GM19025 (cell line): ENCODE measurements around the gene B4GALT2.

Experiments
- ATAC-seq: cut with Tn5 transposase; IDR thresholded peaks from one replicate; pipeline ENCODE4 v1.9.1; 2021; ENCODE audit warnings: mild to moderate bottlenecking, low read depth, moderate library complexity; ENCODE audit not compliant: unreplicated experiment

The B4GALT2 gene

GRCh38 chr1:43978551-43979260 is at the start of gene B4GALT2:
B4GALT2 (plus strand) TSS chr1:43979210; CDS start chr1:43981161, 1,951 bp downstream.
- ATAC-seq = no peak

GRCh38 chr1:43930168-43930948 is 48.7 kb upstream of the B4GALT2 start:
- ATAC-seq = no peak

GRCh38 chr1:43930949-43931275 is 48.1 kb upstream of the B4GALT2 start:
- ATAC-seq = no peak

GRCh38 chr1:43931711-43932660 is 47.0 kb upstream of the B4GALT2 start:
- no peak for ATAC-seq

GRCh38 chr1:43932786-43933385 is 46.1 kb upstream of the B4GALT2 start:
- ATAC-seq = no peak

GRCh38 chr1:43933386-43934100 is 45.5 kb upstream of the B4GALT2 start, which contains the start of gene ARTN:
ARTN (plus strand) TSS chr1:43933801; CDS start chr1:43935657, 1,856 bp downstream.
- ATAC-seq = no peak

- ATAC-seq = no peak
These were observed 44.7 kb upstream of the B4GALT2 start for GRCh38 chr1:43934101-43934985.

GRCh38 chr1:43934986-43935324 is 44.1 kb upstream of the B4GALT2 start:
- no peak for ATAC-seq

GRCh38 chr1:43935711-43936427 is 43.1 kb upstream of the B4GALT2 start:
- ATAC-seq = no peak

GRCh38 chr1:43936431-43937151 is 42.4 kb upstream of the B4GALT2 start:
- no peak for ATAC-seq

- no peak for ATAC-seq
These were observed 41.7 kb upstream of the B4GALT2 start for GRCh38 chr1:43937179-43937865.

- no peak for ATAC-seq
These were observed 40.6 kb upstream of the B4GALT2 start for GRCh38 chr1:43938383-43938782.

GRCh38 chr1:43938892-43939587 is 40.0 kb upstream of the B4GALT2 start:
- no peak for ATAC-seq

- ATAC-seq = no peak
These were observed 36.6 kb upstream of the B4GALT2 start for GRCh38 chr1:43942411-43942810.

- ATAC-seq = no peak
These were observed 34.1 kb upstream of the B4GALT2 start for GRCh38 chr1:43944860-43945259.

GRCh38 chr1:43945674-43946235 is 33.3 kb upstream of the B4GALT2 start:
- no peak for ATAC-seq
